ENCODE measurements around the gene SHC3. TPM values are rescaled to one million over a fixed set of nuclear protein-coding genes. Genes with fewer than 3 reads are reported as not detected.
A peak's percentile ranks its signal among the peaks of the same experiment; 100 is the strongest.

SHC3 gene
- total RNA-seq, 2 experiments from 2014 or later: not detected

DNA sequence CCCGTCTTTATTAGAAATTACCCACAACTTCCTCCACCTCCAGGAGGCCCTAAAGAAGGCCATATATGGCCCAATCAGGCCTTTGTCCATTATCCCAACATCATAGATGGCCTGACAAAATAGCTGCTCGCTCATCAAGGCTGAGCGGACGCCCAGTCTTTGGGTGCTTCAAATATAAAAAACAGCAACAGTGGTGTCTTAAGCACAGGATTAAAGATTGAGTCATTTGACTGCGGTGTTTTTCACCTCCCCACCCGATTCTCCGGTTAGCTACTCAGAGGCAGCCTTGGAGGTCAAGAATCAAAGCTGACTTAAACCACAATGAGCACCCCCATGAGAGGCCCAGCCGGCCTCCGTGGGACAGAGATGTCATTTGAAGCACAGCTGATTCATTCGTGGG is 168.6 kb downstream of the SHC3 start:
- H3K9me3 Mint-ChIP-seq: no peaks in the 10 kb centered on the region
- H3K4me1 Mint-ChIP-seq (ENCODE audit: low read depth): no peaks in the 10 kb centered on the region
- Histone ChIP-seq H3K9me3 (ENCODE audit: control insufficient read depth in 1 of 2, insufficient read depth in 1 of 2, low read length in 2 of 2) (no peaks in the 10 kb centered on the region), H3K36me3 (ENCODE audit: insufficient read depth, low read length) (no peaks in the 10 kb centered on the region), H3K27me3 (ENCODE audit: control insufficient read depth in 1 of 2, insufficient read depth in 2 of 2, low read length in 2 of 2) (peaks cover 0 to 3% of the 10 kb centered on the region in 2 experiments), H3K4me3 (ENCODE audit: low read length) (no peak overlapping the region), H3K27ac (ENCODE audit: low read depth in 1 of 2, low read length in 2 of 2) (no peak overlapping the region), H3K4me1 (ENCODE audit: insufficient read depth, low read length) (no peaks in the 10 kb centered on the region)
- ChIA-PET CTCF (no interaction called here), POLR2A (no interaction called here)
- H3K36me3 Mint-ChIP-seq (ENCODE audit: low read depth): no peaks in the 10 kb centered on the region
- intact Hi-C loops (cut with DNase I, micrococcal nuclease): no loop called here
- peaks cover 9% of the 10 kb centered on the region for H3K27me3 Mint-ChIP-seq
- H3K4me3 Mint-ChIP-seq: no peak overlapping the region
- no peak for ATAC-seq (ENCODE audit: poor library complexity)
- TF ChIP-seq, protein P1, sequence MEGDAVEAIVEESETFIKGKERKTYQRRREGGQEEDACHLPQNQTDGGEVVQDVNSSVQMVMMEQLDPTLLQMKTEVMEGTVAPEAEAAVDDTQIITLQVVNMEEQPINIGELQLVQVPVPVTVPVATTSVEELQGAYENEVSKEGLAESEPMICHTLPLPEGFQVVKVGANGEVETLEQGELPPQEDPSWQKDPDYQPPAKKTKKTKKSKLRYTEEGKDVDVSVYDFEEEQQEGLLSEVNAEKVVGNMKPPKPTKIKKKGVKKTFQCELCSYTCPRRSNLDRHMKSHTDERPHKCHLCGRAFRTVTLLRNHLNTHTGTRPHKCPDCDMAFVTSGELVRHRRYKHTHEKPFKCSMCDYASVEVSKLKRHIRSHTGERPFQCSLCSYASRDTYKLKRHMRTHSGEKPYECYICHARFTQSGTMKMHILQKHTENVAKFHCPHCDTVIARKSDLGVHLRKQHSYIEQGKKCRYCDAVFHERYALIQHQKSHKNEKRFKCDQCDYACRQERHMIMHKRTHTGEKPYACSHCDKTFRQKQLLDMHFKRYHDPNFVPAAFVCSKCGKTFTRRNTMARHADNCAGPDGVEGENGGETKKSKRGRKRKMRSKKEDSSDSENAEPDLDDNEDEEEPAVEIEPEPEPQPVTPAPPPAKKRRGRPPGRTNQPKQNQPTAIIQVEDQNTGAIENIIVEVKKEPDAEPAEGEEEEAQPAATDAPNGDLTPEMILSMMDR (IDR thresholded peaks at IDR 0.05): no peak
- DNase-seq: no peak
- H3K27ac Mint-ChIP-seq: no peak overlapping the region

DNA sequence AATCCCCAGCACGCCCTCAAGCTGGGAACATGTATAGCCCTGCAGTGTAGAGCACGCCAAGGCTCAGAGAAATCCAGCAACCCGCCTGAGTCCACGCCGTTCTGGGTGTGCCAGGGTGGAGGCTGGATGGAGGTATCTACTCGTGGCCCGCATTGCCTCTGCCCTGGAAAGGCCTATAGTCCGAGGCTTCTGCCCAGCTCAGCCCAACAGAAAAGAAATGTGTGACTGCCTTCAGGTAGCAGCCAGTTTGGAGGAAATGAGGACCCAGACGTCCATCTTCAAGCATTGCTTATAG is 169.1 kb downstream of the SHC3 start:
- intact Hi-C loops (cut with DNase I, micrococcal nuclease): no loop called here
- H3K27me3 Mint-ChIP-seq: peaks cover 5% of the 10 kb centered on the region
- ATAC-seq (ENCODE audit: poor library complexity) (no peak), DNase-seq (no peak)
- Histone ChIP-seq H3K27me3 (ENCODE audit: control insufficient read depth in 1 of 2, insufficient read depth in 2 of 2, low read length in 2 of 2) (peaks cover 0 to 3% of the 10 kb centered on the region in 2 experiments), H3K36me3 (ENCODE audit: insufficient read depth, low read length) (no peaks in the 10 kb centered on the region), H3K27ac (ENCODE audit: low read depth in 1 of 2, low read length in 2 of 2) (no peak overlapping the region), H3K9me3 (ENCODE audit: control insufficient read depth in 1 of 2, insufficient read depth in 1 of 2, low read length in 2 of 2) (no peaks in the 10 kb centered on the region), H3K4me3 (ENCODE audit: low read length) (no peak overlapping the region), H3K4me1 (ENCODE audit: insufficient read depth, low read length) (no peaks in the 10 kb centered on the region)
- CTCF ChIA-PET: no interaction called here
- TF ChIP-seq, protein P1 (IDR thresholded peaks at IDR 0.05): no peak
- POLR2A ChIA-PET: no interaction called here
- no peaks in the 10 kb centered on the region for H3K9me3 Mint-ChIP-seq
- H3K4me3 Mint-ChIP-seq: no peak overlapping the region
- no peak overlapping the region for H3K27ac Mint-ChIP-seq
- no peaks in the 10 kb centered on the region for H3K4me1 Mint-ChIP-seq (ENCODE audit: low read depth)
- no peaks in the 10 kb centered on the region for H3K36me3 Mint-ChIP-seq (ENCODE audit: low read depth)

DNA sequence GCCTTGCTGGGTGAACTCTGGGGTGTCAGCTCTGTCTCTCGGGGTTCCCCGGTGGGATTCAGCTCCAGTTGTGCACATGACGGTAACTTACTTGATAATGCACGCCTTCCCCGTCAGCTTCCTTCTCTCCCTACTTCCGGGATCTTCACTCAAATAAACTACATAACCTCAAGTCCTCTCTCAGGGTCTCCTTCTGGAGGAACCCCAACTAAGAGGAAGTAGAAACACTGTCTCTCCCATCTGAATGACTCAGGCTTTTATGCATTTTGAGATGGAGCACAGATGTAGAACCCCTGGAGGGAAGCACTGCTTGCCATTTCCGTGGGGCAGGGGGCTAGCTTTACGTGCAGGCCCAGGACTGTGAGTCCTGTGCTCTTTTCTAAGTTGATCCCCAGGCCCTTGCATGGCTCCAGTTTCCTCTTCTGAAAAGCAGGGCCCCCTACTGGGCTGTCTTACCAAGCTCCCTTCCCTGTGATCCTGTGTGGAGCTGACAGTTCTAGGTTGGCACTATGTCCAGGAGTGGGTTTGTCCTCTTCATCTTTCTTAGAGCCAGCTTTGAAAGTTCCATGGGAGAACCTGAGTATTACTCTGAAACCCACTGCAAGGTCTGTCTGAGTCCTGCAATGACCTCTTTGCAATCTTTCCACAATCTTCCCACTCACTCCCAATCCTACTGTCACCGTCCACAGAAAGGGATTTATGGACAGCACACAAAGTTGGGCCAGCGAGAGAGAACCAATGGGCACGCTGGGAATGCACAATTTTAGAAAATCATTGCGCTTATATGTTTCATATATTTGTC is 169.7 kb downstream of the SHC3 start:
- no peaks in the 10 kb centered on the region for H3K27me3 ChIP-seq (ENCODE audit: control insufficient read depth in 1 of 2, insufficient read depth in 2 of 2, low read length in 2 of 2)
- Mint-ChIP-seq H3K9me3 (no peaks in the 10 kb centered on the region), H3K4me1 (ENCODE audit: low read depth) (no peaks in the 10 kb centered on the region), H3K36me3 (ENCODE audit: low read depth) (no peaks in the 10 kb centered on the region), H3K4me3 (no peak overlapping the region), H3K27me3 (peaks cover 4% of the 10 kb centered on the region), H3K27ac (no peak overlapping the region)
- CTCF ChIA-PET: no interaction called here
- H3K4me3 ChIP-seq (ENCODE audit: low read length): no peak overlapping the region
- ATAC-seq (ENCODE audit: poor library complexity) (no peak), DNase-seq (peak in 1 of 14 experiments; percentile 11)
- H3K27ac ChIP-seq (ENCODE audit: low read depth in 1 of 2, low read length in 2 of 2): no peak overlapping the region
- TF ChIP-seq, protein P1 (IDR thresholded peaks at IDR 0.05): no peak
- no peaks in the 10 kb centered on the region for H3K9me3 ChIP-seq (ENCODE audit: control insufficient read depth in 1 of 2, insufficient read depth in 1 of 2, low read length in 2 of 2)
- intact Hi-C loops (cut with DNase I, micrococcal nuclease): no loop called here
- no peaks in the 10 kb centered on the region for H3K36me3 ChIP-seq (ENCODE audit: insufficient read depth, low read length)
- H3K4me1 ChIP-seq (ENCODE audit: insufficient read depth, low read length): no peaks in the 10 kb centered on the region
- POLR2A ChIA-PET: no interaction called here

Measured in CD4-positive, alpha-beta T cell (primary cell).